ENCODE measurements around the gene PIGN. TPM values are rescaled to one million over a fixed set of nuclear protein-coding genes. Genes with fewer than 3 reads are reported as not detected.
"Not testable (repeated sequence)": the region's sequence is repeated elsewhere in the genome, so short reads cannot be mapped to it uniquely, and the experiment has no call there.

Gene PIGN
- total and polyA plus RNA-seq, 2 donors: 8.2 to 13.5 TPM

GRCh38 chr18:62170857-62171256, 16.0 kb downstream of the PIGN start:
- DNase-seq (ENCODE audit: low read depth in 6 of 9, low spot score in 9 of 9): no peak
- H3K36me3 ChIP-seq (ENCODE audit: control insufficient read depth in 2 of 2, insufficient read depth in 2 of 2, low read length in 1 of 2): no peaks in the 10 kb centered on the region
- H3K27me3 ChIP-seq (ENCODE audit: control insufficient read depth in 2 of 2, insufficient read depth in 1 of 2, low read length in 1 of 2): no peaks in the 10 kb centered on the region
- 97% methylated on average over 1 of the region's 1 CpG for WGBS
- H3K9me3 ChIP-seq (ENCODE audit: control insufficient read depth in 2 of 2, insufficient read depth in 1 of 2, low read length in 1 of 2): no peaks in the 10 kb centered on the region
- no peak overlapping the region for H3K4me3 ChIP-seq (ENCODE audit: low read length in 2 of 2)
- H3K4me1 ChIP-seq (ENCODE audit: control insufficient read depth in 2 of 2, insufficient read depth in 2 of 2, low read length in 2 of 2): no peaks in the 10 kb centered on the region
- no peak overlapping the region for H3K27ac ChIP-seq (ENCODE audit: low read depth in 1 of 2, low read length in 1 of 2)

GRCh38 chr18:62166524-62166923, 20.3 kb downstream of the PIGN start:
- not testable (repeated sequence) for H3K36me3 ChIP-seq (ENCODE audit: control insufficient read depth in 2 of 2, insufficient read depth in 2 of 2, low read length in 1 of 2); H3K27ac ChIP-seq (ENCODE audit: low read depth in 1 of 2, low read length in 1 of 2); H3K9me3 ChIP-seq (ENCODE audit: control insufficient read depth in 2 of 2, insufficient read depth in 1 of 2, low read length in 1 of 2); DNase-seq (ENCODE audit: low read depth in 6 of 9, low spot score in 9 of 9); H3K4me3 ChIP-seq (ENCODE audit: low read length in 2 of 2); H3K4me1 ChIP-seq (ENCODE audit: control insufficient read depth in 2 of 2, insufficient read depth in 2 of 2, low read length in 2 of 2); H3K27me3 ChIP-seq (ENCODE audit: control insufficient read depth in 2 of 2, insufficient read depth in 1 of 2, low read length in 1 of 2)
- 100% methylated on average over 1 of the region's 1 CpG for WGBS

- DNase-seq (ENCODE audit: low read depth in 6 of 9, low spot score in 9 of 9): no peak
- H3K9me3 ChIP-seq (ENCODE audit: control insufficient read depth in 2 of 2, insufficient read depth in 1 of 2, low read length in 1 of 2): no peaks in the 10 kb centered on the region
Measured at GRCh38 chr18:62165583-62165982, 21.3 kb downstream of the PIGN start.

GRCh38 chr18:62164855-62165487, 21.9 kb downstream of the PIGN start:
- H3K9me3 ChIP-seq (ENCODE audit: control insufficient read depth in 2 of 2, insufficient read depth in 1 of 2, low read length in 1 of 2): no peaks in the 10 kb centered on the region
- H3K27ac ChIP-seq (ENCODE audit: low read depth in 1 of 2, low read length in 1 of 2): no peak overlapping the region
- no peaks in the 10 kb centered on the region for H3K4me1 ChIP-seq (ENCODE audit: control insufficient read depth in 2 of 2, insufficient read depth in 2 of 2, low read length in 2 of 2)
- no peaks in the 10 kb centered on the region for H3K27me3 ChIP-seq (ENCODE audit: control insufficient read depth in 2 of 2, insufficient read depth in 1 of 2, low read length in 1 of 2)
- DNase-seq (ENCODE audit: low read depth in 6 of 9, low spot score in 9 of 9): no peak
- WGBS: 74% methylated on average over 5 of the region's 5 CpGs
- no peak overlapping the region for H3K4me3 ChIP-seq (ENCODE audit: low read length in 2 of 2)
- no peaks in the 10 kb centered on the region for H3K36me3 ChIP-seq (ENCODE audit: control insufficient read depth in 2 of 2, insufficient read depth in 2 of 2, low read length in 1 of 2)

More at GRCh38 chr18:62165583-62165982, 21.3 kb downstream of the PIGN start:
- H3K27ac ChIP-seq (ENCODE audit: low read depth in 1 of 2, low read length in 1 of 2): no peak overlapping the region
- 97% methylated on average over 3 of the region's 3 CpGs for WGBS
- H3K4me1 ChIP-seq (ENCODE audit: control insufficient read depth in 2 of 2, insufficient read depth in 2 of 2, low read length in 2 of 2): no peaks in the 10 kb centered on the region
- H3K36me3 ChIP-seq (ENCODE audit: control insufficient read depth in 2 of 2, insufficient read depth in 2 of 2, low read length in 1 of 2): no peaks in the 10 kb centered on the region
- H3K4me3 ChIP-seq (ENCODE audit: low read length in 2 of 2): no peak overlapping the region
- no peaks in the 10 kb centered on the region for H3K27me3 ChIP-seq (ENCODE audit: control insufficient read depth in 2 of 2, insufficient read depth in 1 of 2, low read length in 1 of 2)

GRCh38 chr18:62164310-62164709, 22.5 kb downstream of the PIGN start:
- no peaks in the 10 kb centered on the region for H3K9me3 ChIP-seq (ENCODE audit: control insufficient read depth in 2 of 2, insufficient read depth in 1 of 2, low read length in 1 of 2)
- WGBS: 96% methylated on average over 7 of the region's 7 CpGs
- DNase-seq (ENCODE audit: low read depth in 6 of 9, low spot score in 9 of 9): no peak

GRCh38 chr18:62157843-62158242, 29.0 kb downstream of the PIGN start:
- Histone ChIP-seq H3K36me3 (ENCODE audit: control insufficient read depth in 2 of 2, insufficient read depth in 2 of 2, low read length in 1 of 2) (no peaks in the 10 kb centered on the region), H3K4me1 (ENCODE audit: control insufficient read depth in 2 of 2, insufficient read depth in 2 of 2, low read length in 2 of 2) (no peaks in the 10 kb centered on the region), H3K4me3 (ENCODE audit: low read length in 2 of 2) (no peak overlapping the region), H3K27me3 (ENCODE audit: control insufficient read depth in 2 of 2, insufficient read depth in 1 of 2, low read length in 1 of 2) (no peaks in the 10 kb centered on the region), H3K27ac (ENCODE audit: low read depth in 1 of 2, low read length in 1 of 2) (no peak overlapping the region), H3K9me3 (ENCODE audit: control insufficient read depth in 2 of 2, insufficient read depth in 1 of 2, low read length in 1 of 2) (no peaks in the 10 kb centered on the region)
- 99% methylated on average over 1 of the region's 1 CpG for WGBS
- DNase-seq (ENCODE audit: low read depth in 6 of 9, low spot score in 9 of 9): no peak

More at GRCh38 chr18:62164310-62164709, 22.5 kb downstream of the PIGN start:
- Histone ChIP-seq H3K4me1 (ENCODE audit: control insufficient read depth in 2 of 2, insufficient read depth in 2 of 2, low read length in 2 of 2) (no peaks in the 10 kb centered on the region), H3K36me3 (ENCODE audit: control insufficient read depth in 2 of 2, insufficient read depth in 2 of 2, low read length in 1 of 2) (no peaks in the 10 kb centered on the region), H3K27ac (ENCODE audit: low read depth in 1 of 2, low read length in 1 of 2) (no peak overlapping the region), H3K4me3 (ENCODE audit: low read length in 2 of 2) (no peak overlapping the region), H3K27me3 (ENCODE audit: control insufficient read depth in 2 of 2, insufficient read depth in 1 of 2, low read length in 1 of 2) (no peaks in the 10 kb centered on the region)

- no peaks in the 10 kb centered on the region for H3K9me3 ChIP-seq (ENCODE audit: control insufficient read depth in 2 of 2, insufficient read depth in 1 of 2, low read length in 1 of 2)
- no peak overlapping the region for H3K27ac ChIP-seq (ENCODE audit: low read depth in 1 of 2, low read length in 1 of 2)
- no peak for DNase-seq (ENCODE audit: low read depth in 6 of 9, low spot score in 9 of 9)
- H3K27me3 ChIP-seq (ENCODE audit: control insufficient read depth in 2 of 2, insufficient read depth in 1 of 2, low read length in 1 of 2): no peaks in the 10 kb centered on the region
- H3K4me1 ChIP-seq (ENCODE audit: control insufficient read depth in 2 of 2, insufficient read depth in 2 of 2, low read length in 2 of 2): no peaks in the 10 kb centered on the region
- no peak overlapping the region for H3K4me3 ChIP-seq (ENCODE audit: low read length in 2 of 2)
- WGBS: 96% methylated on average over 1 of the region's 1 CpG
- no peaks in the 10 kb centered on the region for H3K36me3 ChIP-seq (ENCODE audit: control insufficient read depth in 2 of 2, insufficient read depth in 2 of 2, low read length in 1 of 2)
Measured at GRCh38 chr18:62152844-62153243, 34.0 kb downstream of the PIGN start.

GRCh38 chr18:62151068-62151771, 35.6 kb downstream of the PIGN start:
- Histone ChIP-seq H3K4me1 (ENCODE audit: control insufficient read depth in 2 of 2, insufficient read depth in 2 of 2, low read length in 2 of 2) (no peaks in the 10 kb centered on the region), H3K36me3 (ENCODE audit: control insufficient read depth in 2 of 2, insufficient read depth in 2 of 2, low read length in 1 of 2) (no peaks in the 10 kb centered on the region), H3K27me3 (ENCODE audit: control insufficient read depth in 2 of 2, insufficient read depth in 1 of 2, low read length in 1 of 2) (no peaks in the 10 kb centered on the region), H3K4me3 (ENCODE audit: low read length in 2 of 2) (no peak overlapping the region), H3K9me3 (ENCODE audit: control insufficient read depth in 2 of 2, insufficient read depth in 1 of 2, low read length in 1 of 2) (no peaks in the 10 kb centered on the region), H3K27ac (ENCODE audit: low read depth in 1 of 2, low read length in 1 of 2) (no peak overlapping the region)
- WGBS: over 99% methylated on average over 9 of the region's 9 CpGs
- DNase-seq (ENCODE audit: low read depth in 6 of 9, low spot score in 9 of 9): no peak

GRCh38 chr18:62144338-62144737, 42.5 kb downstream of the PIGN start:
- no peaks in the 10 kb centered on the region for H3K9me3 ChIP-seq (ENCODE audit: control insufficient read depth in 2 of 2, insufficient read depth in 1 of 2, low read length in 1 of 2)
- peaks cover 3 to 7% of the 10 kb centered on the region in 2 donors for H3K36me3 ChIP-seq (ENCODE audit: control insufficient read depth in 2 of 2, insufficient read depth in 2 of 2, low read length in 1 of 2)
- no peaks in the 10 kb centered on the region for H3K27me3 ChIP-seq (ENCODE audit: control insufficient read depth in 2 of 2, insufficient read depth in 1 of 2, low read length in 1 of 2)
- WGBS: 99% methylated on average over 2 of the region's 2 CpGs
- no peaks in the 10 kb centered on the region for H3K4me1 ChIP-seq (ENCODE audit: control insufficient read depth in 2 of 2, insufficient read depth in 2 of 2, low read length in 2 of 2)
- H3K4me3 ChIP-seq (ENCODE audit: low read length in 2 of 2): no peak overlapping the region
- no peak for DNase-seq (ENCODE audit: low read depth in 6 of 9, low spot score in 9 of 9)
- no peak overlapping the region for H3K27ac ChIP-seq (ENCODE audit: low read depth in 1 of 2, low read length in 1 of 2)

All from thymus (tissue), 11 donors.